ENCODE data around the gene CYP1B1. TPM values are rescaled to one million over a fixed set of nuclear protein-coding genes. Genes with fewer than 3 reads are reported as not detected.

Gene CYP1B1
- total and polyA plus RNA-seq, 2 of the 13 experiments (the other 11 are each of a cell fraction or from before 2014, with no cell fraction given), result not detected

DNA sequence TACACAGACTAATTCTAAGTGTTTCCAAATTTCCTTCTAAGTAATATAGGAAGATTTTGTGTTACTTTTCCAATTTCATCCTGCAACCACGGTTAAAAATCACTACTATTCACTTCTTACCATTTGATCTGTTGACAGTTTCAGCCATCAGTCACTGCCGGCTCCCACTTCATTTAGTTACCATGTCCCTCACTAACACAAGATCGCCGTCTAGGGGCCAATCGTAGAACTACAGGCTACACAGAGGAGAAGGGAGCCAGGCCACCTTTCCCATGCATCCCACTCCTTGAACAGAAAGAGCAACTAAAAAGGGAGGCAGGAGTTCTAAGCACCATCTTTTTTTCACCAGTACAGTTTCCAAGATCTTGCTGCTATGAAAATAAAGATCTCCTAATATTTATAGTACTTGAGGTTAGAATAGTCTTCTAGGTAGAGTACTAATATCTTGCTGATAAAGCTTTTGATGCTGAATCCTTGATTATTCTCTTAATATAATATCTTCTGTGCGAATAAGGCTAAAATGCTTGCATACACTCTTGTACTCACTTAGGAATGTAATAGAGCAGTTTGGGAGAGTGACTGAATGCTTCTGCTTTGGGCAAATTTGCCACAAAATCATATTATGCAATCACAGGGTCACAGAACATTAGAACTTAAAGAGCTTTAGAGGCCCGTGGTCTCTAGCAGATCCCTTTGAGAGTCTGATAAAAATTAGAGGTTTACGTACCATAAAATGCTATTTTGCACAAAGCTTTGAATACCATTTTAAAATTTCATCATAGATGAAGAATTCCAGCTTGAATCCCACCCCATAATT is 39.5 kb upstream of the CYP1B1 start (continued):
- no peak for TF ChIP-seq SUZ12 (IDR thresholded peaks at IDR 0.05; ENCODE audit: low read depth, low read length)
- TF ChIP-seq MEF2D (CRISPR knock-in tag; IDR thresholded peaks at IDR 0.05), result no peak
- no peak for TF ChIP-seq ZNF891 (CRISPR knock-in tag; IDR thresholded peaks at IDR 0.05)
- 0 out of 2 replicates have a peak, but pooled peaks have one; percentile 21 for TF ChIP-seq BHLHE40 (IDR thresholded peaks at IDR 0.05; ENCODE audit: low read length)
- TF ChIP-seq ERF (CRISPR knock-in tag; IDR thresholded peaks at IDR 0.05), result 0 out of 2 replicates have a peak, but pooled peaks have one; percentile 30
- no peak for TF ChIP-seq ZNF572 (CRISPR knock-in tag; IDR thresholded peaks at IDR 0.05)
- no peak for TF ChIP-seq ATAD3A (CRISPR knock-in tag; IDR thresholded peaks at IDR 0.05)
- no peak for TF ChIP-seq ZNF326 (CRISPR knock-in tag; IDR thresholded peaks at IDR 0.05; ENCODE audit: borderline replicate concordance)
- TF ChIP-seq SRSF4 (IDR thresholded peaks at IDR 0.05; ENCODE audit: low read depth, low read length, poor library complexity, severe bottlenecking), result no peak
- TF ChIP-seq, protein P1, sequence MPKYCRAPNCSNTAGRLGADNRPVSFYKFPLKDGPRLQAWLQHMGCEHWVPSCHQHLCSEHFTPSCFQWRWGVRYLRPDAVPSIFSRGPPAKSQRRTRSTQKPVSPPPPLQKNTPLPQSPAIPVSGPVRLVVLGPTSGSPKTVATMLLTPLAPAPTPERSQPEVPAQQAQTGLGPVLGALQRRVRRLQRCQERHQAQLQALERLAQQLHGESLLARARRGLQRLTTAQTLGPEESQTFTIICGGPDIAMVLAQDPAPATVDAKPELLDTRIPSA (CRISPR knock-in tag; IDR thresholded peaks at IDR 0.05; ENCODE audit: borderline replicate concordance), result no peak
- no peak for TF ChIP-seq TSC22D2 (CRISPR knock-in tag; IDR thresholded peaks at IDR 0.05; ENCODE audit: borderline replicate concordance)
- TF ChIP-seq SMC3 (IDR thresholded peaks at IDR 0.05; ENCODE audit: low read length), result peak; percentile 89
- no peak for TF ChIP-seq SMAD1 (CRISPR knock-in tag; IDR thresholded peaks at IDR 0.05; ENCODE audit: borderline replicate concordance, low read depth)
- no peak for TF ChIP-seq PRPF4 (IDR thresholded peaks at IDR 0.05; ENCODE audit: low read depth, low read length, poor library complexity, severe bottlenecking)
- no peak for TF ChIP-seq ZFP36L2 (CRISPR knock-in tag; IDR thresholded peaks at IDR 0.05)
- TF ChIP-seq, protein P2, sequence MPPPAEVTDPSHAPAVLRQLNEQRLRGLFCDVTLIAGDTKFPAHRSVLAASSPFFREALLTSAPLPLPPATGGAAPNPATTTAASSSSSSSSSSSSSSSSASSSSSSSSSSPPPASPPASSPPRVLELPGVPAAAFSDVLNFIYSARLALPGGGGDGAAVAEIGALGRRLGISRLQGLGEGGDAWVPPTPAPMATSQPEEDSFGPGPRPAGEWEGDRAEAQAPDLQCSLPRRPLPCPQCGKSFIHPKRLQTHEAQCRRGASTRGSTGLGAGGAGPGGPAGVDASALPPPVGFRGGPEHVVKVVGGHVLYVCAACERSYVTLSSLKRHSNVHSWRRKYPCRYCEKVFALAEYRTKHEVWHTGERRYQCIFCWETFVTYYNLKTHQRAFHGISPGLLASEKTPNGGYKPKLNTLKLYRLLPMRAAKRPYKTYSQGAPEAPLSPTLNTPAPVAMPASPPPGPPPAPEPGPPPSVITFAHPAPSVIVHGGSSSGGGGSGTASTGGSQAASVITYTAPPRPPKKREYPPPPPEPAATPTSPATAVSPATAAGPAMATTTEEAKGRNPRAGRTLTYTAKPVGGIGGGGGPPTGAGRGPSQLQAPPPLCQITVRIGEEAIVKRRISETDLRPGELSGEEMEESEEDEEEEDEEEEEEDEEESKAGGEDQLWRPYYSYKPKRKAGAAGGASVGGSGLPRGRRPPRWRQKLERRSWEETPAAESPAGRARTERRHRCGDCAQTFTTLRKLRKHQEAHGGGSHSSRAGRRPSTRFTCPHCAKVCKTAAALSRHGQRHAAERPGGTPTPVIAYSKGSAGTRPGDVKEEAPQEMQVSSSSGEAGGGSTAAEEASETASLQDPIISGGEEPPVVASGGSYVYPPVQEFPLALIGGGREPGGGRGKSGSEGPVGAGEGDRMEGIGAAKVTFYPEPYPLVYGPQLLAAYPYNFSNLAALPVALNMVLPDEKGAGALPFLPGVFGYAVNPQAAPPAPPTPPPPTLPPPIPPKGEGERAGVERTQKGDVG (CRISPR knock-in tag; IDR thresholded peaks at IDR 0.05; ENCODE audit: borderline replicate concordance), result no peak
- TF ChIP-seq JUN (CRISPR knock-in tag; IDR thresholded peaks at IDR 0.05), result no peak
- TF ChIP-seq, protein P3, sequence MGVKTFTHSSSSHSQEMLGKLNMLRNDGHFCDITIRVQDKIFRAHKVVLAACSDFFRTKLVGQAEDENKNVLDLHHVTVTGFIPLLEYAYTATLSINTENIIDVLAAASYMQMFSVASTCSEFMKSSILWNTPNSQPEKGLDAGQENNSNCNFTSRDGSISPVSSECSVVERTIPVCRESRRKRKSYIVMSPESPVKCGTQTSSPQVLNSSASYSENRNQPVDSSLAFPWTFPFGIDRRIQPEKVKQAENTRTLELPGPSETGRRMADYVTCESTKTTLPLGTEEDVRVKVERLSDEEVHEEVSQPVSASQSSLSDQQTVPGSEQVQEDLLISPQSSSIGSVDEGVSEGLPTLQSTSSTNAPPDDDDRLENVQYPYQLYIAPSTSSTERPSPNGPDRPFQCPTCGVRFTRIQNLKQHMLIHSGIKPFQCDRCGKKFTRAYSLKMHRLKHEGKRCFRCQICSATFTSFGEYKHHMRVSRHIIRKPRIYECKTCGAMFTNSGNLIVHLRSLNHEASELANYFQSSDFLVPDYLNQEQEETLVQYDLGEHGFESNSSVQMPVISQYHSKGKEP (CRISPR knock-in tag; IDR thresholded peaks at IDR 0.05), result no peak
- TF ChIP-seq RELA (CRISPR knock-in tag; IDR thresholded peaks at IDR 0.05), result no peak
- TF ChIP-seq HES4 (CRISPR knock-in tag; IDR thresholded peaks at IDR 0.05; ENCODE audit: borderline replicate concordance), result no peak
- TF ChIP-seq TRIM24 (CRISPR knock-in tag; IDR thresholded peaks at IDR 0.05), result no peak
